HG03097 (cell line): ENCODE data around the gene ANK2.
"Not testable (repeated sequence)": the region's sequence is repeated elsewhere in the genome, so short reads cannot be mapped to it uniquely, and the experiment has no call there.

Experiments
- ATAC-seq: cut with Tn5 transposase; IDR thresholded peaks from one replicate; pipeline ENCODE4 v1.9.1; 2021; ENCODE audit not compliant: unreplicated experiment, low FRiP score

ANK2 gene

GRCh38 chr4:113183032-113183605 is 133.7 kb downstream of the ANK2 start:
- no peak for ATAC-seq

- ATAC-seq, result not testable (repeated sequence)
These were observed 136.8 kb downstream of the ANK2 start for GRCh38 chr4:113186220-113186619.

- no peak for ATAC-seq
These were observed 137.5 kb downstream of the ANK2 start for GRCh38 chr4:113186913-113187312.

GRCh38 chr4:113187358-113187757 is 137.9 kb downstream of the ANK2 start:
- ATAC-seq, result no peak

GRCh38 chr4:113189546-113189945 is 140.1 kb downstream of the ANK2 start:
- no peak for ATAC-seq

- no peak for ATAC-seq
These were observed 159.7 kb downstream of the ANK2 start for GRCh38 chr4:113209153-113209552.

GRCh38 chr4:113209652-113210320 is 160.3 kb downstream of the ANK2 start:
- ATAC-seq, result no peak

- ATAC-seq, result no peak
These were observed 163.2 kb downstream of the ANK2 start for GRCh38 chr4:113212613-113213012.

- ATAC-seq, result no peak
These were observed 172.5 kb downstream of the ANK2 start for GRCh38 chr4:113221990-113222389.

GRCh38 chr4:113222471-113222870 is 173.0 kb downstream of the ANK2 start:
- no peak for ATAC-seq

- no peak for ATAC-seq
These were observed 173.5 kb downstream of the ANK2 start for GRCh38 chr4:113223001-113223400.

- no peak for ATAC-seq
These were observed 182.7 kb downstream of the ANK2 start for GRCh38 chr4:113232194-113232593.

- no peak for ATAC-seq
These were observed 187.5 kb downstream of the ANK2 start for GRCh38 chr4:113236916-113237315.

GRCh38 chr4:113243312-113243711 is 193.9 kb downstream of the ANK2 start:
- ATAC-seq, result no peak

GRCh38 chr4:113244747-113245146 is 195.3 kb downstream of the ANK2 start:
- ATAC-seq, result not testable (repeated sequence)

- no peak for ATAC-seq
These were observed 198.9 kb downstream of the ANK2 start for GRCh38 chr4:113248320-113248719.

- ATAC-seq, result no peak
These were observed 206.2 kb downstream of the ANK2 start for GRCh38 chr4:113255628-113256027.

- no peak for ATAC-seq
These were observed 207.5 kb downstream of the ANK2 start for GRCh38 chr4:113256946-113257345.

- ATAC-seq, result no peak
These were observed 211.2 kb downstream of the ANK2 start for GRCh38 chr4:113260688-113261087.

- no peak for ATAC-seq
These were observed 213.8 kb downstream of the ANK2 start for GRCh38 chr4:113263274-113263673.

GRCh38 chr4:113270520-113271319 is 221.3 kb downstream of the ANK2 start:
- no peak for ATAC-seq

- no peak for ATAC-seq
These were observed 223.1 kb downstream of the ANK2 start for GRCh38 chr4:113272523-113272922.
